Adrenal gland (tissue), 5 donors: Measurements from ENCODE around the gene AKR1D1.

Experiments
- CTCF ChIP-seq, 6 experiments: fragments of 450-650 bp in 4 of 6; fragments of 200-600 bp in 2 of 6; sonication (generic) in 1 of 6; IDR thresholded peaks; 1 replicate in 5 of 6; 2 replicates in 1 of 6; pipeline versions ENCODE4 v1.5.1 to v1.8.0; 2016 to 2021; ENCODE audit warnings: antibody characterized with exemption in 6 of 6, mild to moderate bottlenecking in 2 of 6, moderate library complexity in 1 of 6
- POLR2A ChIP-seq, 2 donors: fragments of 450-650 bp; IDR thresholded peaks; one replicate each; pipeline ENCODE4 v1.6.1; 2017; ENCODE audit warnings: antibody characterized with exemption in 2 of 2, mild to moderate bottlenecking in 2 of 2, moderate library complexity in 1 of 2
- donor health status: DM: no; HTN: no; CAD: no.

- no peak for TF ChIP-seq CTCF (IDR thresholded peaks at IDR 0.05)
- TF ChIP-seq POLR2A (IDR thresholded peaks at IDR 0.05) = no peak
Measured at GRCh38 chr7:138083859-138084258, 7.6 kb downstream of the AKR1D1 start.
